Osteocyte (in vitro differentiated cells): ENCODE measurements around the gene CDC40. TPM values are rescaled to one million over a fixed set of nuclear protein-coding genes. Genes with fewer than 3 reads are reported as not detected.

Experiments used
- total RNA-seq: library from RNA; stranded (reverse); gene quantifications from 2 replicates; pipeline ENCODE4 v1.2.1, GENCODE V29; 2021

The CDC40 gene
- total RNA-seq, 1 donor from 2014 or later: 16.7 TPM

Other genes starting within 250 kb of the CDC40 start
- gene GPR6, start 202.1 kb upstream of the CDC40 start, total RNA-seq: not detected in 2 replicates
- gene WASF1, start 757 bp upstream of the CDC40 start, total RNA-seq: 23.9 and 26.2 TPM in 2 replicates
- gene METTL24, start 177.9 kb downstream of the CDC40 start, total RNA-seq: not detected in 2 replicates
- not detected in 2 replicates for gene DDO, start 235.1 kb downstream of the CDC40 start, total RNA-seq